ENCODE data around the gene GPR137B. TPM values are rescaled to one million over a fixed set of nuclear protein-coding genes. Genes with fewer than 3 reads are reported as not detected.
A peak's percentile ranks its signal among the peaks of the same experiment; 100 is the strongest.

The GPR137B gene
- total RNA-seq, 2 experiments from 2014 or later = 4.9 to 5.0 TPM

- H3K27ac Mint-ChIP-seq = peak overlapping the region; percentile 77
- H3K27me3 Mint-ChIP-seq (ENCODE audit: low read depth) = peaks cover 17% of the 10 kb centered on the region
- POLR2A ChIA-PET = interaction anchor here (0.6 kb wide), 1 partner anchor 9 kb away, joined by 3 read pairs; no protein-coding TSS in a partner anchor
- CTCF ChIA-PET = interaction anchor here (1.0 to 1.7 kb wide), 3 partner anchors 12 to 365 kb away, joined by 3 to 4 read pairs (median 3); no protein-coding TSS in a partner anchor
- ATAC-seq (peak; percentile 70), DNase-seq (peak; percentile 47)
- H3K4me1 Mint-ChIP-seq (ENCODE audit: low read depth) = peaks cover 26% of the 10 kb centered on the region
- no peaks in the 10 kb centered on the region for H3K36me3 Mint-ChIP-seq (ENCODE audit: low read depth)
- no peaks in the 10 kb centered on the region for H3K9me3 Mint-ChIP-seq (ENCODE audit: insufficient read depth)
- H3K4me3 Mint-ChIP-seq = peak overlapping the region; percentile 59
Measured at GRCh38 chr1:236120721-236121153, 21.6 kb upstream of the GPR137B start.

DNA sequence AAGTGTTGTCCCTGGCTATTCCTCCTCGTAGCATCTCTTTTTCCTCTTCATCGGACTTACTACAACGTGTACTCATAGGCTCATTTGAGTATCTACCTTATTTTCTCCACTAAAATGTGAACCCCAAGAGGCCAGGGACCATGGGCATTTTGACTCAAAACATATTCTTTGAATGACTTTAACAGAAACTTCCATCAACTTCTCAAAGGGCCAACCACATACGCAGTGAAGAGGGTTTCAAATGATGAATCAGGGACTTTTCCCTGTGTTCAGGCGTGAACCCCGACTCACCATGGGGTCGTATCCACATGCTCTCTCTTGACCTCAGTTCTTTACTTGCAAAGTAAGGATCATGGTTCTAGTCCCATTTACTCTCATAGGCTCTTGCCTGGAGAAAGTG lies 20.2 kb upstream of the GPR137B start:
- H3K27ac Mint-ChIP-seq = no peak overlapping the region
- ATAC-seq = no peak
- H3K4me1 Mint-ChIP-seq (ENCODE audit: low read depth) = peaks cover 26% of the 10 kb centered on the region
- H3K27me3 Mint-ChIP-seq (ENCODE audit: low read depth) = peaks cover 21% of the 10 kb centered on the region
- POLR2A ChIA-PET = no interaction called here
- no peaks in the 10 kb centered on the region for H3K9me3 Mint-ChIP-seq (ENCODE audit: insufficient read depth)
- no peak overlapping the region for H3K4me3 Mint-ChIP-seq
- no peak for DNase-seq
- CTCF ChIA-PET = interaction anchor here (1.7 kb wide), 1 partner anchor 16 kb away, joined by 4 read pairs; no protein-coding TSS in a partner anchor
- no peaks in the 10 kb centered on the region for H3K36me3 Mint-ChIP-seq (ENCODE audit: low read depth)

GRCh38 chr1:236123563-236123962 lies 18.8 kb upstream of the GPR137B start:
- POLR2A ChIA-PET = no interaction called here
- H3K27me3 Mint-ChIP-seq (ENCODE audit: low read depth) = peaks cover 14% of the 10 kb centered on the region
- H3K4me1 Mint-ChIP-seq (ENCODE audit: low read depth) = peaks cover 26% of the 10 kb centered on the region
- no peak overlapping the region for H3K4me3 Mint-ChIP-seq
- ATAC-seq = no peak
- no peaks in the 10 kb centered on the region for H3K9me3 Mint-ChIP-seq (ENCODE audit: insufficient read depth)
- no peaks in the 10 kb centered on the region for H3K36me3 Mint-ChIP-seq (ENCODE audit: low read depth)
- H3K27ac Mint-ChIP-seq = no peak overlapping the region
- DNase-seq = no peak
- CTCF ChIA-PET = interaction anchor here (1.2 to 1.3 kb wide), 3 partner anchors 9 to 18 kb away, joined by 3 read pairs; no protein-coding TSS in a partner anchor

DNA sequence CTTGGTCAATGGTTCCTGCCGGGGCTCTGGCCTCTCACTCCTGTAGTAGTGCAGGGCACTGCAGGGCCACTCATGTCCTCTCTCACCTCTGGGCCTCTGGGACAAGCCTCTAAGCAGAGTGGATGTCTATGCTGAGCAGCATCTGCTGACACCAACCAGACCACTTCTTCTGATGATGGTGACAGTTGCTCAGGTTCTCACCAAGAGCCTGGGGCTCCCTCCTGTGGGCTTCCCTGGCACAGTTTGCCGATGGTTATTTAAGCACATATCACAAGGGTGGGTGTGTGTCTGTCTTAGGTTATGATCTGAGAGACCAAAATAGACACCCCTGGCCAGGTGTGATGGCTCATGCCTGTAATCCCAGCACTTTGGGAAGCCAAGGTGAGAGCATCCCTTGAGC lies 17.4 kb upstream of the GPR137B start:
- ATAC-seq (peak; percentile 27), DNase-seq (no peak)
- POLR2A ChIA-PET = no interaction called here
- Mint-ChIP-seq H3K4me1 (ENCODE audit: low read depth) (peaks cover 24% of the 10 kb centered on the region), H3K27me3 (ENCODE audit: low read depth) (peaks cover 10% of the 10 kb centered on the region), H3K36me3 (ENCODE audit: low read depth) (no peaks in the 10 kb centered on the region), H3K9me3 (ENCODE audit: insufficient read depth) (no peaks in the 10 kb centered on the region), H3K4me3 (no peak overlapping the region), H3K27ac (no peak overlapping the region)
- CTCF ChIA-PET = interaction anchor here (1.3 kb wide), 1 partner anchor 7 kb away, joined by 3 read pairs; no protein-coding TSS in a partner anchor

DNA sequence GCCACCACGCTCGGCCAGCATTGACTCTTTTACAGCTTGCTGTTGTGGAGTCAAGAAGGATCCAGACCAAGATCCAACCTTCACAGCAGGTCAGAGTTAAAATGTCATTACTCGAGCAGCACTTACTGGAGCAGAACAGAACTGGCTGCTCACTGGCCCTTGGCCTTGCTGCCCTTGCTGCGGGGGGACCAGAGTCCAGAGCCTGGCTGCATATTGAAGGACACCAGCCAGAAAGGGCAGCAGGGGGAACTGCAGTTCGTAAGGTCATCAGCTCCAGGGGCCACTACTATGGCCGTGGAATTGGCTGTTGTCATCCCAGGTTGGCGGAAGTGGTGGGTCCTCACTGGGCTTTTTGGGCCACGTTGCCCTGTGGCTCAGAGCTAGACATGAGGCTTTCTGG lies 15.3 kb upstream of the GPR137B start:
- ATAC-seq (no peak), DNase-seq (no peak)
- H3K4me1 Mint-ChIP-seq (ENCODE audit: low read depth) = peaks cover 3% of the 10 kb centered on the region
- no peak overlapping the region for H3K4me3 Mint-ChIP-seq
- peaks cover 19% of the 10 kb centered on the region for H3K27me3 Mint-ChIP-seq (ENCODE audit: low read depth)
- ChIA-PET CTCF (interaction anchor here (1.7 to 2.5 kb wide), 2 partner anchors 11 to 18 kb away, joined by 5 to 6 read pairs; no protein-coding TSS in a partner anchor), POLR2A (no interaction called here)
- no peaks in the 10 kb centered on the region for H3K36me3 Mint-ChIP-seq (ENCODE audit: low read depth)
- H3K9me3 Mint-ChIP-seq (ENCODE audit: insufficient read depth) = no peaks in the 10 kb centered on the region
- H3K27ac Mint-ChIP-seq = no peak overlapping the region

DNA sequence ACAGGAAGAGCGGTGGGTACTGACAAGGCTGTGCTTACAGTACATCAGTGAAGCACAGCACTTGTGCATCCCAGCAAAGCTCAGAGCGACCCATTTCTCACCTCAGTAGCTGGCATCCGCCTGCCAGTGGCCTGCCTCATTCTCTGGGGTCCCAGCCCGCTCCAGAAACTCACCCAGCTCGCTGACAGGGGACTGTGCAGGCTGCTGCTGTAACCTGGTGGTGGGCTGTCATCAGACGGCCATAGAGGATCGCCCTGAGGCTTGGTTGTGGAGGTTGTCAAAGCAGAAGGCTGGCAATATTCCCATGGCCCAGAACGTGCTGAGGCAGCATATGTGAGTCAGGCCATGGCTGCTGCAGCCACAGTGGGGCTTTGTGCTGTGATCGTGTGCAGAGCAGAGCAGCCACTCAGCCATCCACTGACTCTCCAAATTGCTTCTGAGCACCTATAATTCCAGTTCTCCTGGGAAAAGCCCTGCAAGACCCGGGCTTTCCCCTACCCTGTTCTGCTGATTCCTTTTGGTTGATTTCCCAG lies 13.6 kb upstream of the GPR137B start:
- no peak for DNase-seq
- H3K4me3 Mint-ChIP-seq = no peak overlapping the region
- H3K9me3 Mint-ChIP-seq (ENCODE audit: insufficient read depth) = no peaks in the 10 kb centered on the region
- ATAC-seq = no peak
- peaks cover 30% of the 10 kb centered on the region for H3K27me3 Mint-ChIP-seq (ENCODE audit: low read depth)
- H3K36me3 Mint-ChIP-seq (ENCODE audit: low read depth) = no peaks in the 10 kb centered on the region
- POLR2A ChIA-PET = no interaction called here
- H3K4me1 Mint-ChIP-seq (ENCODE audit: low read depth) = no peaks in the 10 kb centered on the region
- H3K27ac Mint-ChIP-seq = no peak overlapping the region
- CTCF ChIA-PET = interaction anchor here (1.7 to 2.5 kb wide), 2 partner anchors 9 to 20 kb away, joined by 5 to 6 read pairs; no protein-coding TSS in a partner anchor

- CTCF ChIA-PET = no interaction called here
- H3K27me3 Mint-ChIP-seq (ENCODE audit: low read depth) = peaks cover 32% of the 10 kb centered on the region
Measured at GRCh38 chr1:236129306-236129705, 13.0 kb upstream of the GPR137B start.

GRCh38 chr1:236130372-236130771 lies 12.0 kb upstream of the GPR137B start:
- H3K4me1 Mint-ChIP-seq (ENCODE audit: low read depth) = no peaks in the 10 kb centered on the region
- no peaks in the 10 kb centered on the region for H3K36me3 Mint-ChIP-seq (ENCODE audit: low read depth)
- no peaks in the 10 kb centered on the region for H3K9me3 Mint-ChIP-seq (ENCODE audit: insufficient read depth)
- ChIA-PET POLR2A (interaction anchor here (0.6 kb wide), 1 partner anchor 10 kb away, joined by 3 read pairs; no protein-coding TSS in a partner anchor), CTCF (no interaction called here)
- ATAC-seq (no peak), DNase-seq (no peak)
- no peak overlapping the region for H3K27ac Mint-ChIP-seq
- peaks cover 42% of the 10 kb centered on the region for H3K27me3 Mint-ChIP-seq (ENCODE audit: low read depth)
- no peak overlapping the region for H3K4me3 Mint-ChIP-seq

More at GRCh38 chr1:236129306-236129705, 13.0 kb upstream of the GPR137B start:
- Mint-ChIP-seq H3K9me3 (ENCODE audit: insufficient read depth) (no peaks in the 10 kb centered on the region), H3K4me1 (ENCODE audit: low read depth) (no peaks in the 10 kb centered on the region), H3K4me3 (no peak overlapping the region), H3K36me3 (ENCODE audit: low read depth) (no peaks in the 10 kb centered on the region), H3K27ac (no peak overlapping the region)
- ATAC-seq = no peak
- DNase-seq = no peak
- POLR2A ChIA-PET = no interaction called here

- ChIA-PET POLR2A (no interaction called here), CTCF (interaction anchor here (1.1 kb wide), 1 partner anchor 8 kb away, joined by 3 read pairs; no protein-coding TSS in a partner anchor)
- Mint-ChIP-seq H3K4me1 (ENCODE audit: low read depth) (no peaks in the 10 kb centered on the region), H3K27me3 (ENCODE audit: low read depth) (peaks cover 44% of the 10 kb centered on the region), H3K27ac (no peak overlapping the region), H3K4me3 (no peak overlapping the region), H3K36me3 (ENCODE audit: low read depth) (no peaks in the 10 kb centered on the region), H3K9me3 (ENCODE audit: insufficient read depth) (no peaks in the 10 kb centered on the region)
- no peak for DNase-seq
- ATAC-seq = no peak
Measured at GRCh38 chr1:236131916-236132315, 10.4 kb upstream of the GPR137B start.

- Mint-ChIP-seq H3K36me3 (ENCODE audit: low read depth) (no peaks in the 10 kb centered on the region), H3K9me3 (ENCODE audit: insufficient read depth) (no peaks in the 10 kb centered on the region), H3K4me3 (no peak overlapping the region), H3K27me3 (ENCODE audit: low read depth) (peaks cover 47% of the 10 kb centered on the region), H3K4me1 (ENCODE audit: low read depth) (no peaks in the 10 kb centered on the region), H3K27ac (no peak overlapping the region)
- DNase-seq (no peak), ATAC-seq (no peak)
- POLR2A ChIA-PET = no interaction called here
- CTCF ChIA-PET = interaction anchor here (0.7 to 1.2 kb wide), 3 partner anchors 8 to 387 kb away, joined by 3 read pairs; no protein-coding TSS in a partner anchor
Measured at GRCh38 chr1:236132420-236133046, 9.8 kb upstream of the GPR137B start.

- H3K27ac Mint-ChIP-seq = no peak overlapping the region
- no peak overlapping the region for H3K4me3 Mint-ChIP-seq
- CTCF ChIA-PET = interaction anchor here (1.2 kb wide), 1 partner anchor 386 kb away, joined by 3 read pairs; no protein-coding TSS in a partner anchor
- POLR2A ChIA-PET = no interaction called here
- H3K27me3 Mint-ChIP-seq (ENCODE audit: low read depth) = peaks cover 54% of the 10 kb centered on the region
- ATAC-seq = no peak
- H3K36me3 Mint-ChIP-seq (ENCODE audit: low read depth) = no peaks in the 10 kb centered on the region
- no peaks in the 10 kb centered on the region for H3K4me1 Mint-ChIP-seq (ENCODE audit: low read depth)
- H3K9me3 Mint-ChIP-seq (ENCODE audit: insufficient read depth) = no peaks in the 10 kb centered on the region
- no peak for DNase-seq
Measured at GRCh38 chr1:236133339-236133738, 9.0 kb upstream of the GPR137B start.

- no peak overlapping the region for H3K4me3 Mint-ChIP-seq
- H3K27ac Mint-ChIP-seq = no peak overlapping the region
- DNase-seq (no peak), ATAC-seq (no peak)
- H3K27me3 Mint-ChIP-seq (ENCODE audit: low read depth) = peaks cover 59% of the 10 kb centered on the region
- ChIA-PET POLR2A (no interaction called here), CTCF (interaction anchor here (1.0 to 1.4 kb wide), 4 partner anchors 10 to 386 kb away, joined by 3 read pairs; no protein-coding TSS in a partner anchor)
- H3K4me1 Mint-ChIP-seq (ENCODE audit: low read depth) = no peaks in the 10 kb centered on the region
- H3K9me3 Mint-ChIP-seq (ENCODE audit: insufficient read depth) = no peaks in the 10 kb centered on the region
- H3K36me3 Mint-ChIP-seq (ENCODE audit: low read depth) = no peaks in the 10 kb centered on the region
Measured at GRCh38 chr1:236133802-236134201, 8.5 kb upstream of the GPR137B start.
